Stimulated activated CD8-positive, alpha-beta memory T cell treated with anti-CD3 and anti-CD28 coated beads, Interleukin-12 subunit alpha, Interleukin-12 subunit beta, amount 100 ng/mL, for 1 hour (primary cell): ENCODE data around the gene SRGAP2C.
A peak's percentile ranks its signal among the peaks of the same experiment; 100 is the strongest.
"Not testable (repeated sequence)": the region's sequence is repeated elsewhere in the genome, so short reads cannot be mapped to it uniquely, and the experiment has no call there.

Experiments used
- DNase-seq: peaks from one replicate; pipeline ENCODE4 v3.0.0-alpha.2; 2020; ENCODE audit warnings: low read depth

The SRGAP2C gene

DNA sequence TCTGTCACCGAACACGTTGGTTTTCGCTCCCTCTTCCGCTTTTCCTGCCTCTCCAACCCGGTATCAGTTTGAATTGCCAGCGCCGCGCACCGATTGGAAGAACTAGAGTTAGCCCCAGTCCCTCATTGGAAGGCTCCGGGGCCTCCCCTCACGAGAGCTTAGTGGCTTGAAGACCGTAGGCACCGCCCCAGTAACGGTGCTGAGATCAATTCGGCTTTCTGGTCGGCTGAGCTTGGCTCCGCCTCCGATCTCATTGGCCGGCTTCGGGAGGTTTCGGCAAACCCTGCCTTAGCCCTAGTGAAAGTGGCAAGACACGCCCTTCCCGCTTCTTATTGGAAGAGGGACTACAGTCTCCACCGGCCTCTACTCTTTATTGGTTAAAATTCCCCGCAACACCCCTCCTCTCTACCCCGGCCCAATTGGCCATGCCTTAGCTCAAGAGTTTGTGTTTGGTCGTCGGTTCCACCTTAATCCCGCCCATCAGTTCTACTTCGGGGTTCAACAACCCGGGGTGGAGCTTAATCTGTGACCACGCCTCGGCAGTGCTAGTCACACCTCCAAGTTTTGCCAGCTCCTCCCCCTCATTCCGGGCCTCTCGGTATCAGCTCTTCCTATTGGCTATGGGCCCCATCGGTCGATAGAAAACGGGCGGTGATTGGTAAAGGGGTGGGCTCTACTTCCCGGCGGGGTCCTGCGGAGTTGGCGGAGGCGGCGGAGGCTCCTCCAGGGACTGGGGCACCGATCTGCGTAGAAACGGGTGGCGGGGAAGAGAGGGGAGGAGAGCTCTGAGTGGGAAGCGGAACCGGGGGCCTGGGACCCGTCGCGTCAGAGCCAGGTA is at the start of gene SRGAP2C, which contains the start of gene FAM72B:
SRGAP2C (plus strand) TSS at position 686 of the 838 bp plus-strand sequence. CDS start 2,472 bp downstream, outside the sequence.
FAM72B (minus strand) TSS at position 51 of the 838 bp plus-strand sequence. CDS start 851 bp downstream, outside the sequence.
- peak; percentile 78 for DNase-seq

DNA sequence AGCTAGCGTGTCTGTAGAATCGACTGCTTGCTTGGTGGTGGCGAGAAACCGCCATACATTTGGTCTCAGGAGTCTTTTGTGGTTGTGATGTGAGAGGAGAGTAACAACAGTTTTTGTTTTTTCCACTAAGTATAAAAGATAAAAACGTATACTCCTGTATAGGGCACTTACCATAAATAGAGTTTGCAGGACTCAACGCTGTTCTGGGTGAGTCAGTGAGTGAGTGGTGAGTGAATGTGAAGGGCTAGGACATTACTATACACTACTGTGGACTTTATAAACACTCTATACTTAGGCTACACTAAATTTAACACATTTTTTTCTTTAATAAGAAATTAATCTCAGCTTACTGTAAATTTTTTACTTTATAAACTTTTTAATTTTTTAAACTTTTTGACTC is 44.4 kb upstream of the SRGAP2C start:
- DNase-seq = not testable (repeated sequence)

DNA sequence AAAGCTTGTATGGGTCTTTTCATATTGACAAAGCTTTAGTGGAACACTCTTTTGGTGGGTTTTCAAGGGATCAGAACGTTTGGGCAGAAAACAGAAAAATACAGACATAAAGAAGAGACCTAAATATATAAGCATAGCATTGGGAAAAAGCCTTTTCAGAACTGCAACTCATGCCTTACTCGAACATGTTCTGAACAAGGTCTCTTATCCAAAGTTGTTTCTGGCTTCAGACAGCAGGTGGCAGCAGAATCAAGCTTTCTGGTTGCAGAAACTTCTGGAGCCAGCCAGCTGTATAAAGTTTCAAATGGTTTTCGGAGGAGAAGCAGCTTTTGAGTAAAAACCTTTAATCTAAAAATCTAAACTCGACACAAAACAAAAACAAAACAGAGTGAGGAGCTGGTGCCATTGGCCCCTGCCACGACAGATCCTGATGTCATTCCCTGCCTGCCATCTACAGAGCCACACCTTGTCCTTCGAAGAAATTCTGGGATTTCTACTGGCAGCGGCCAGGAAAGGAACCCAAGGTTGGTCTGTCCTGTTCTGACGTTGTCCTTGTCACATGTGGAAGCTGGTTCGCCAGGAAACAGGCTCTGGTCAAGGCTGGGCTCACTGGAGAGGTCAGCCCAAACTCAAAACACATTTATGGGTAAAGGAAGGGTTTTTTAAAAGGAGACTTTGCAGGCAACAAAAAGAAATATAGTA is 36.1 kb upstream of the SRGAP2C start:
- DNase-seq = not testable (repeated sequence)

DNA sequence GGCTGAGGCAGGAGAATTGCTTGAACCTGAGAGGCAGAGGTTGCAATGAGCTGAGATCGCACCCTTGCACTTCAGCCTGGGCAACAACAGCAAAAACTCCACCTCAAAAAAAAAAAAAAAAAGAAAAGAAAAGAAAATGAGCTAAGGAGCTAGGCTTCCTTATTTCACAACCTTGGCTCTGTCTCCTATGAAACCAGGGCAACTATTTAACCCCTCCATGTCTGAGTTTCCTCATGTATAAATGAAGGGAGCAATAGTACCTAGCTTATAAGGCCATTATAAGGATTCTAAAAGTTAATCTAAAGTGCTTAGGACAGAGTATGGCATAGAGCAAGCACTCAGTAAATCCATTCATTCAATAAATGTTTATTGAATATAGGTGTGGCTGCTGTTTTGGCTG is 33.5 kb upstream of the SRGAP2C start:
- not testable (repeated sequence) for DNase-seq

DNA sequence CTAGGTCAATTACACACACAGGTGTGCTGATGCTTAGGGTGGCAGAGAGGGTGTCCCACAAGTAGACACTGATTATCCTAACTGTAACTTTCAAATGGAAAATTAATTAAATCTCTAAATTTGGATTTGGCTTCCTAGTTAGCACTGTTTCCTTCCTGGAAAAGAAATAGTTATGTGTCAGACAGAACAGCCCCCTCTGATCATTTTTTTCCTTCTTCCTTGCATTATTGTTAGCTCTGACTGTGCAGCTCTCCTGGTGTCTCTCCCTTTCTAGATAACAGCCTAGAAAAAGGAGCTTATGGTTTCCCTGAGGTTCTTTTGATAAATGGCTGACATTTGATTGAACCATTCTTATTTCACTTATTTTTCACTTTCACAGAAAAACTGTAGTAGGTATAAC is 32.0 kb upstream of the SRGAP2C start:
- DNase-seq = not testable (repeated sequence)

DNA sequence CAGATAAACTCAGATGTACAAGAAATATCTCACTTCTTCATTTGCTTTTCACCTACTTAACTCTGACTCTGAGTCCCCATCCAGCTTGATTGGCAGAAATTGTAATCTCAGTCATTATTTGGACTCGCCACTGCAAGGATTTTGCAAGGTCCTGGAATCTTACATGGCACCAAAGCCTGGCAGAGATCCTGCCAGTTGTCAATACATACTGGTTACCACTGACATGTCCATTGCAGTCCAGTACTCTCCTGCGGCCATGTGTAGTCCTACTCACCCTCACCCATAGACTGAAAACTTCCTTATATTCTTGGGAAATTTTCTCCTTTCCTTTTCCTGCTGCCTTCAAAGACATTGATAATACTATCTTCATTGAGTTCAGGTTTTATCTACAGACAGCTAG is 30.0 kb upstream of the SRGAP2C start:
- not testable (repeated sequence) for DNase-seq

DNA sequence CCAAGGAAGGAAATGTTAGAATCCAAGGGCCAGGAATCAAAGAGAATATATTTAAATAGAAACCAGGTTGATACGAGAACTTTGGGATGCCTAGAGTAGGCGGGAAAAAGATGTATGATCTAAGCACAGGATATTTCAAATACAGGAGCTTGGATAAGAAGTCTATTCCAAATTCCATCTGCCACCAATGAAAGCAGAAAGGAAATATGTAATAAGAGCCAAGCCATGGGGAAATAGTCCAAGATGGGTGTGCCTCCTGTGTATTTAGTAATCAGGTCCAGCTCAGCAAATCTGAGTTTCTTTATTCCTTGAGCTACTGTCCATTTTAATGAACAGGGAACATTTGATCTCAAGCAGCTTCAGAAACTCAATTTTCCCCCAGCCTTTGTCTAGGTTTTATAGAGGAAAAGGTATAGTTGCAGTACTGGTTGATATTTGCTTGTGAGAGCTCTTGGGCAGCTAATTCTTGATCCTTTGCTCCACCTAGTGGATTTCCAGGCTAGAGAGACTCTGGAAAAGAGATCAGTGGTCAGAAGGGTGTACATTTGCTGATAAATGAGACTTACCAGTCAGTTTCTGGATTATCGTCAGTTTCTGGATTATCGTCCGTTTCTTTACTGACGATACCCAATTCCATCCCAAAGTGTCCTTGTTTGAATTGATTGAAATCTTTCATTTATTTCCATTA is 29.0 kb upstream of the SRGAP2C start:
- DNase-seq = not testable (repeated sequence)

DNA sequence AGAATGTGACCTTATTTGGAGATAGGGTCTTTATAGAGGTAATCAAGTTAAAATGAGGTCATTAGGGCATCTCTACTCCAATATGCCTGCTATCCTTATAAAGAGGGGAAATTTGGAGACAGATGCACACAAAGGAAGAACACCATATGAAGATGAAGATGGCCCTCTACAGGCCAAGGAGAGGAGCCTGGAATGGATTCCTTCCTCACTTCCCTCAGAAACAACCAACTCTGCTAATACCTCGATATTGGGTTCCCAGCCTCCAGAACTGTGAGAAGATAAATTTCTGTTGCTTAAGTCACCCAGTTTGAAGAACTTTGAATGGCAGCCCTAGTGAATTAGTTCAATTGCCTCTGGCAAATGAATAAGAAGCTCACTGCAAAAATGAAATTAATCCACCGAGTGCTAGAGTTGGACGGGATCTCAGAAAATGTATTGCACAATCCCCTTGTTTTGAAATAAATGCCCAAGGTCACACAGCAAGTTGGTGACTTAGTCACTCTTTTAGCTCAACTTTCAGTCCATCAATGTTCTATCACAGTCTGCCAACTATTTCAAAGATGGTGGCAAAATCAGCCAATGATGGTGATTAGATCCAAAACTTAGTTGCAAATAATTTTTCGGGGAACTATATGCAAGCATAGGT is 27.7 kb upstream of the SRGAP2C start:
- not testable (repeated sequence) for DNase-seq

DNA sequence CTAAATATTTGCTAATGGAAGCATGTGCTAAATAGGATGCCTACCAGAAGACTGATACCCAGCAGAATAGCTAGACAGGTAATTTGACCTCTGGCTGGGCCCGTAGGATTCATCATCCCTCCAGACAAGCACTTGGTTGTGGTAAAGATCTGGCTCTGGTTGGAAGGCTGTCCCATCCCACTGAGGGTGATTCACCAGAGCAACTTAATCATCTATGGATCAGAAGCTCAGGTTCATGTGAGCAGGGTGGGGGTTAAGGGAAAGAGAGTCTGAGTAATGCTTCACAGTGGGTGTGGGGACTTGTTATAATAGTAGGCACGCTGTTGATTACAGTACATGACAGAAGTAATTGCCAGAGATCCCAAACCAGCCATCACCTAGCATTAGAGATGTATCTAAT is 27.2 kb upstream of the SRGAP2C start:
- not testable (repeated sequence) for DNase-seq

DNA sequence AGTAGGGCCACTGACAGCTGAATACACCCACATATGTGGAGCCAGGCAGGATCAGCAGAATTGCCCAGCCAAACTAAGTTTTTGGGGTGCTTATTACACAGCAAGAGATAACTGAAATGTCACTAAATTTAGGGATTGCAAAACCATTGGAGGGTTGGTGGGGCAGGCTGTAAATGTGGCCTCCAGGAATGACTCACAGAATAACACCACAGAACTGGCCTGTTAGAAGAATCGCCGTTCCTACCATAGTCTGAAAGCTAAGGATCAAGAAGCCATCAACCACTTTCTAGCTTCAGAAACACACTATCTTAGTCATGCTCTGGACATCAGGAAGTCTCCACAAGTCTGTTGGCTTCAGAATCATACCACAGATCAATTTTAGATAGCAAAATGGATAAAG is 24.7 kb upstream of the SRGAP2C start:
- DNase-seq = not testable (repeated sequence)

DNA sequence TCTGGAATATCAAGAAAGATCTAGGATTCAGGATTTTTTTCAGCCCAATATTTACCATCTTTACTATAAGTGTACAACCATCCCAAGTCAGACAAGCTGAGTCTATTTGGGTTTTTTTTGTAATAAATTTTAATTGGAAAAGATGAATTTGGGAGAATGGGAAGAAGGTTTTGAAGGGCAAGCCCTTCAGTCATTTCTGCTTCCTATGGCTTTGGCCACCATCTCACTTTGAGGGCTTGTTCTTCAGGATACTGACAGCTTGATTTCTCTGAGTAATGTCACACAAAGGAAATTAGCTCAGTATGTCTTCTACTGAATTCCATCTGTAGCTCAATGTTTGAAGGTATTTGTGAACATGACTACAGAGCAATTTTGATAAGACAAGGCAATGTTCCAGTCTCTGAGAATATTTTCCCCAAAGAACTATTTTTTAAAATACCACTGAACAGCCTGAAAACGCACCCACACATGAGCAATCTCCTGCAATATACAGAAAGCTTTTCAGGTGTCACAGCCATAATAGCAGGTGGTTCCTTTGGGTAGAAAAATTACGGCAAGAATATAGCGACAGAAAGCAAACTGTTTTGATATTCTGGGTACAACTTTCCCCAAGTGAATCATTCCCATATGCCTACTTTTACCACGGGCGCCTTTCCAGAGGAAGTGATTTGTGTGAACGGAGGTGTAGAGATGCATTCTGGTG is 23.4 kb upstream of the SRGAP2C start:
- not testable (repeated sequence) for DNase-seq

DNA sequence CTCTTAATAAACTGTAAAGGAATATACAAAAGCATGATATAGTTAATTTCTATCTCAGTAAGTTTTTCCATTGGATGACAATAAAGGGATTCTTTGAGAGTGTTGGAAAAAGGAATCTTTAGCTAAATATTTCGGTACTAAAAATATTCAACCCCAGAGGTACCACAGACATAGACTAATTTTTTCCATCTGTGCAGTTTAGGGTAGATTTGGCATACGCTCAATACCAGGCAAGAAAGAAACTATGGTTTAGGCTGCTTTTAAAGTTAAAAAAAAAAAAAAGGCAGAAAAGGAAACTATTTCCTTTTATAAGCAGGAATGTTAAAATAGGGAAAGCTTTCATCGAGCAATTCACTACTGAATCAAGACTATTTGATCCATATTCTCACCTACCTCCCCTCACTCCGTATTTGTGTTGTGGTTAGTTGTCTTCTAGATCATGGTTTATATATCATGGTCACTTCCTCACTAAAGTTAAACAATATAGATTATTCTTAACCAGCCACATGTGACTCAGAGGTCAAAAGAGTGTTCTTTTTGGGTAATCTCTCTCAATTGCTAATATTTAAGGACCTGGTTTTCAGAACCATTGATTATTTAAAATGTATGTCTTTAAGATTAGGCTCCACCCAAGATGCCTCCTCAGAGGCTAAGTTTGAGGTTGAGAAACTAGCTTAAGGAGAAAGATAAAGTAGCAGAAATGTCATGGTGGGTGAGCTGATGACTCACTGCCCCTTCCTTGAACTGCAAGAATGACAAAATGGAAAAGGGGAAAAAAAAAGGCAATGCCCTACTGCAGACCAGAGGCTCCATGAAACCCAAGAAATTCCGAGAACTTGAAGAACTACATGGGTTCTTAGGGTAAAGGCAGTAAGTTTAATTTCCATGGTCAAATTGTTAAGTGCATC is 20.7 kb upstream of the SRGAP2C start:
- DNase-seq = not testable (repeated sequence)

DNA sequence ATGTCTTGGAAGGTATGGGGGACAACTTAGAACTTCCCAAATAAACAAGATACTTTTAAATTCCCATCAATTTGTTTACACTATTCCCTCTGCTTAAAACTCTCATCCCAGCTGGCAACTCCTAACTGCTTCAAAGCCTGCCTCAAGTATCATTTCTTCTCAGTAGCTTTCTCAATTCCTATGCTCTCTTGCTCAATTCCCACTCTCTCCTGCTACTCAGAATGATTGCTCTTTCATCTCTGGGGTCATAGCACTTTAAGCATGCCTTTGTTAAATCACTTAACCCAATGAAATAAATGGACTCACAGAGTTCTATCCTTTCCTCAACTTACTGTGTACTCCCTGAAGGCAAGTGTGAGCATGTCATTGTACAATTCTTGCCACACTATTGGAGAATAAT is 19.5 kb upstream of the SRGAP2C start:
- DNase-seq = not testable (repeated sequence)

DNA sequence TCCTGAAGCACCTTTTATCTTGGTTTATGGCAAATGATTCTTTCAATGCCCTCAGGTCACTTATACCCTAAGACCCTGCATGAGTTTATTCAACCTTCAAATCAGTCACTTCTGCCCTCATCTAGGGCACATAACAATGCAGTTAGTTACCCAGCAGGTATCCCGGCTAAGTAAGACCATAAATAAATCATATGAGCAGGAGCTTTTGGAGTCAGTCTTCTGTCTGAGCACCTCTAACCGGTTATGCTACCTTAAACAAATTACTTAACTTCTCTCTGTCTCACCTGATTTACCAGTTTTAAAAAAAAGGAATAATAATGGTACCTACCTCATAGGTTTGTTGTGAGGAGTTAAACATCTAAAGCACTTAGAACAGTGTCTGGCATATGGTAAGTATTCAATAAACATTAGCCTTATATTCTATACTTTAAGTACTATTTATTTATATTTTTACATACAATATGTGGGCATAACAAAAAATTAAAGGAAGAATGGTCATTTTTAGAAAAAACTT is 17.5 kb upstream of the SRGAP2C start:
- not testable (repeated sequence) for DNase-seq

DNA sequence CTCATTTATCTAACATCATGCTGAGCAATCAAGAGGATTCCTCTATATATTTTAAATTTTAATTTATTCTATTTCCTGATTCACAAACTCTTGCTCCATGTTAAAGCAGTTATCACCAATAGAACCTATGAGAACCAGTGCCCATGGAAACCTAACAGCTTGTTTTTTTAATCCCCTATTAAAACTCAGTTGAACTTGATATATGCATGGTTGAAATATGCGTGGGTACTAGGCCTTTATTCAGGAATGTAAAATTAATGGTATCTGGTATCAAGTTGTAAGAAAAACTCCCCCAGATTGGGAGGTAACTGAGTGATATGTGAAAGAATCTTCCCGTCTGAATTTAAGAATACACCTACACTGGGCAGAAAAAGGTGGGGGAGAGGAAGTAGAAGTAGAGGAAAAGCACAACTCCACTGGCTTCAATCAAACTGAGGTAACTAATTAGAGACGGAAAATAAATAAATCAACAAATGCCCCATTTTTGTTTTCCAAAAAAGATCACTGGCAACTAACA is 16.6 kb upstream of the SRGAP2C start:
- DNase-seq = not testable (repeated sequence)

DNA sequence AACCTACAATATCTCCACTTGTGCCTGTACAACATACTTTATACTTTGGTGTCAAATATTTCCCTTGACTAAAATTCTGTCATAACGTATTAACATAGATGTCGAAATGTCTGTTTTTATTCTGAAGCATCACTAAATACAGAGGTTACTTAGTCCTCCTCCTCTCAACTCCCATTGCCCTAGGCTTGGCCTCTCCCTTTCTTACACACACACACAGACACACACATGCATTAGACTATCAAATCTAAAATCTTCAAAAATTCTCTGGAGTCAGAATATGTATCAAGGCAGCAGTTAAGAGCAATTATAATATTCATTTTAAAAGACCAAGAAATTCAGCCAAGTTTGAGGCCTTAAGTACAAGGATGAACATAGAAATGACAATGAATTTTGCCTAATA is 8.1 kb upstream of the SRGAP2C start:
- DNase-seq = not testable (repeated sequence)

DNA sequence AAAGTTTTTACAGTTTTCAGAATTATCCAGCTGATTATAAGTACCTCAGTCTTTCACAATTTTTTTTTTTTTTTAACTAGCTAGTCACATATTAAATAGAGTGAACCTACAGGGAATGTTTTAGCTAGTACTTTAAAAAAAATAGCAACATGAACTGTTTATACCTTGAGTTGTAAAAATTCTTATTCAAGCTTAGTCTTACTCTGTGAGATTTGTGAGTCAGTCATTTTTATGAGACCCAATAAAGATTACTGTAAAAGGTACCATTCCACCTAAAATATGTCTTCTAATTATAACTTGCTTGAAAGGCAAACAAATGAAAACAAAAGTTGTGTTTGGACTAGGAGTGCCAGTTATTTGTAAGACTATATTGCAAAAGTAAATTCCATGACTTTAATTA is 6.6 kb upstream of the SRGAP2C start:
- not testable (repeated sequence) for DNase-seq

DNA sequence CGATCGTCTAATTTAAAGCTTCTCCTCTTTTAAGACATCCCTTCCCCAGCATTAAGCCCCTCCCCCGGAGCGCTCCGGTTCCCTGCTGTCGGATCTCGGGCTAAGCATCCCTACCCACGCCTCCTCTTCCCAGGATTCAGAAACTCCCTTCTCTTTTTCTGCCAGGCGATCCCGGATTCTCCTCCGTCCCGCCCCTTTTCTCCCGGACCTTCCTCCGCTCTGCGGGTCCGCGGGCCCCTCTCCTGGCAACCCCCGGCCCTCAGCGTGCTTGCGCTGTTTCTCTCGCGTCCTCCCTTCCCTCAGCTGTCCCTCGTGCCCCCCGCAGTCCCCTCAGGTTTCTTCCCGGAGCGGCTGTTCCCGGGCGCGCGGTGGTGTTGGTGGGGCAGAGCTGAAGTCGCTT is 908 bp upstream of the SRGAP2C start:
- DNase-seq = not testable (repeated sequence)

DNA sequence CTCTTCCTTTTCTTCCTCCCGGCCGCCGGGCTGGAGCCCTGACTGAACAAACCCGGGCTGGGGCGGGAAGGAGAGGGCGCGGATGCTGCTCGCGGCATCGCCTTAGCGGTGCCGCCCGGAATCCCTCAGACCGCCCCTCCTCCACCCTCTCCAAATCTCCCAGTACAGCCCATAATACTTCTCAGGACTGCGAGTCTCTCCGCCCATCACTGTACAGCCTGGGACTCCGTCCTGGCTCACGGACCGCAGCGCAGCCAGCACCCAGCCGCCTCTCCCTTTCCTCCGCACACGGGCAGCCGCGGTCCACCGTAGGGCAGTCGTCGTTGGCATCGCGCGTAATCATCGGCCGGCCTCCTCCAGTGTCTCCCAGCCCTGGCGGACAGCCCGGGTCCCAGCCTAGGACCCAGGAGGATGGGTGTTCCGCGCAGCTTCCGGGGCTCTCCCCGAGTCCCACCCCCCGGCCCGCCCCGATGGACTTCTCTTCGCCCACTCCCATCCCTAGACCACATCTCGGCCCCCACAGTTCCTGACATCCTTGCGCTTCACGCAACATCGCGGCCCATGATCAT is 449 bp downstream of the SRGAP2C start:
- DNase-seq = not testable (repeated sequence)
